MM.1S (cell line): ENCODE measurements around the gene SYNPO2.

Experiments
- DNase-seq: peaks from one replicate; pipeline ENCODE4 v3.0.0-alpha.2; 2015
- H2AFZ ChIP-seq: fragments of 300-600 bp; sonication (generic); 2 replicates; pipeline ENCODE4 v1.6.0; 2016; ENCODE audit warnings: antibody characterized with exemption, low read length
- H3F3A ChIP-seq: fragments of 300-600 bp; sonication (generic); 2 replicates; pipeline ENCODE4 v1.6.1; 2016; ENCODE audit warnings: mild to moderate bottlenecking, antibody characterized with exemption, low read length, moderate library complexity, mixed read lengths; ENCODE audit not compliant: insufficient read depth
- H3K27ac ChIP-seq: fragments of 300-600 bp; sonication (generic); 2 replicates; pipeline ENCODE4 v1.5.1; 2016; ENCODE audit warnings: mild to moderate bottlenecking, low read length
- H3K27me3 ChIP-seq: fragments of 300-600 bp; sonication (generic); replicated peaks from 2 replicates; pipeline ENCODE4 v1.6.0; 2016; ENCODE audit warnings: low read length; ENCODE audit not compliant: insufficient read depth
- H3K36me3 ChIP-seq: fragments of 300-600 bp; sonication (generic); replicated peaks from 2 replicates; pipeline ENCODE4 v1.6.1; 2016; ENCODE audit warnings: mild to moderate bottlenecking, low read length, mixed read lengths; ENCODE audit not compliant: insufficient read depth
- H3K4me1 ChIP-seq: fragments of 300-600 bp; sonication (generic); 2 replicates; pipeline ENCODE4 v1.6.1; 2016; ENCODE audit warnings: low read length, mixed read lengths
- H3K4me2 ChIP-seq: fragments of 300-600 bp; sonication (generic); 2 replicates; pipeline ENCODE4 v1.6.0; 2016; ENCODE audit warnings: low read depth, low read length
- H3K4me3 ChIP-seq: fragments of 300-600 bp; sonication (generic); 2 replicates; pipeline ENCODE4 v1.5.1; 2016; ENCODE audit warnings: low read length, mixed read lengths
- H3K79me2 ChIP-seq: fragments of 300-600 bp; sonication (generic); 2 replicates; pipeline ENCODE4 v1.6.1; 2016; ENCODE audit warnings: mixed run types, low read length, mixed read lengths
- H3K9ac ChIP-seq: fragments of 300-600 bp; sonication (generic); 2 replicates; pipeline ENCODE4 v1.6.1; 2016; ENCODE audit warnings: low read length, mixed read lengths
- H3K9me2 ChIP-seq: fragments of 300-600 bp; sonication (generic); replicated peaks from 2 replicates; pipeline ENCODE4 v1.6.1; 2016; ENCODE audit warnings: mild to moderate bottlenecking, low read length, mixed read lengths; ENCODE audit not compliant: insufficient read depth
- H3K9me3 ChIP-seq: fragments of 300-600 bp; sonication (generic); replicated peaks from 2 replicates; pipeline ENCODE4 v1.6.1; 2016; ENCODE audit warnings: mild to moderate bottlenecking, low read length, mixed read lengths; ENCODE audit not compliant: insufficient read depth
- H4K20me1 ChIP-seq: fragments of 300-600 bp; sonication (generic); 2 replicates; pipeline ENCODE4 v1.6.1; 2016; ENCODE audit warnings: mild to moderate bottlenecking, low read length, moderate library complexity, mixed read lengths; ENCODE audit not compliant: insufficient read depth
- EZH2 ChIP-seq: fragments of 300-600 bp; sonication (generic); optimal IDR thresholded peaks from 2 replicates; pipeline ENCODE3; 2017; ENCODE audit warnings: low read depth, mild to moderate bottlenecking, antibody characterized with exemption, low read length, mixed read lengths
- EZH2phosphoT487 ChIP-seq: fragments of 300-600 bp; sonication (generic); IDR thresholded peaks from 2 replicates; pipeline ENCODE4 v1.6.1; 2018; ENCODE audit warnings: antibody characterized with exemption, low read length
- TF ChIP-seq, protein P1 (sequence below): fragments of 300-600 bp; sonication (generic); IDR thresholded peaks from 2 replicates; pipeline ENCODE4 v1.5.1; 2016; ENCODE audit warnings: antibody characterized with exemption, low read length, mixed read lengths

Gene SYNPO2

DNA sequence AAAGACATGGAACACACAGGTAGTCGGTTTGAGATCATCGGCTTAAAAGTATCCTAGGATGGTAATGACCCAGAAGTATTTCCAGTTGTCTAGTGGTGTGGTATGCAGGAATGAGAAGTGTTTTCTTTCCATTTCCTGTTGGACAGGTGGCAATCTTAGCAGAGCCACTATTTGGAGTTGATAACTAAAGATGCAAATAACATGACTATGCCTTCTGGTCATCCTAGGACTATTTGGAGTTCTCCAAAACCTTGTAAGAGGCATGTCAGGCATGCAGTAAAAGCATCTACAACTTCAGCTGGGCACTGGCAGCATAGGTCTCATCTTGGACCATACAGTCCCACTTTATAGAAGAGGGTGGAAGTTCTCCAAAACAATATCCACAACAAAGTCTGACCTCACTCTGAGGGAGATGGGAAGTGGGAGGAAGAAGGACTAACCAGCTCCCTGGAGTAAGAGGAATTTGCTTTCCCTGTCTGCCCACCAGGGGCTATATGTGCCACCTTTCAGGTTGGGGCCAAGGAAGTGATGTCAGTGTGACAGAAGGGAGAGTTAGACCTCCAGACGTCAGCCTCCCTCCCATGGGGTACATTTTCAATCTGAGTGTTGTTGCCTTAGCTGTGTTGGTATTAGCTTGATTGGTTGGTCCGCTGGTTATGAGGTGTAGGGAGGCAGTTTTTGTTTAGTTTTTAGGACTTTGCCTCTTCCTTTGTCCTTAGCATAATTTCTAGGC is 145.8 kb downstream of the SYNPO2 start:
- H3K9ac ChIP-seq, result no peak overlapping the region
- no peaks in the 10 kb centered on the region for H4K20me1 ChIP-seq
- no peaks in the 10 kb centered on the region for H3K36me3 ChIP-seq
- TF ChIP-seq, protein P1, sequence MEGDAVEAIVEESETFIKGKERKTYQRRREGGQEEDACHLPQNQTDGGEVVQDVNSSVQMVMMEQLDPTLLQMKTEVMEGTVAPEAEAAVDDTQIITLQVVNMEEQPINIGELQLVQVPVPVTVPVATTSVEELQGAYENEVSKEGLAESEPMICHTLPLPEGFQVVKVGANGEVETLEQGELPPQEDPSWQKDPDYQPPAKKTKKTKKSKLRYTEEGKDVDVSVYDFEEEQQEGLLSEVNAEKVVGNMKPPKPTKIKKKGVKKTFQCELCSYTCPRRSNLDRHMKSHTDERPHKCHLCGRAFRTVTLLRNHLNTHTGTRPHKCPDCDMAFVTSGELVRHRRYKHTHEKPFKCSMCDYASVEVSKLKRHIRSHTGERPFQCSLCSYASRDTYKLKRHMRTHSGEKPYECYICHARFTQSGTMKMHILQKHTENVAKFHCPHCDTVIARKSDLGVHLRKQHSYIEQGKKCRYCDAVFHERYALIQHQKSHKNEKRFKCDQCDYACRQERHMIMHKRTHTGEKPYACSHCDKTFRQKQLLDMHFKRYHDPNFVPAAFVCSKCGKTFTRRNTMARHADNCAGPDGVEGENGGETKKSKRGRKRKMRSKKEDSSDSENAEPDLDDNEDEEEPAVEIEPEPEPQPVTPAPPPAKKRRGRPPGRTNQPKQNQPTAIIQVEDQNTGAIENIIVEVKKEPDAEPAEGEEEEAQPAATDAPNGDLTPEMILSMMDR, result no peak
- TF ChIP-seq EZH2 (no peak), EZH2phosphoT487 (no peak)
- H3K4me3 ChIP-seq, result no peak overlapping the region
- no peak overlapping the region for H3K27ac ChIP-seq
- no peaks in the 10 kb centered on the region for H3K27me3 ChIP-seq
- no peak overlapping the region for H2AFZ ChIP-seq
- H3K4me2 ChIP-seq, result no peak overlapping the region
- DNase-seq, result no peak
- H3K9me3 ChIP-seq, result no peaks in the 10 kb centered on the region
- H3F3A ChIP-seq, result no peaks in the 10 kb centered on the region
- peaks cover 18% of the 10 kb centered on the region for H3K4me1 ChIP-seq
- no peaks in the 10 kb centered on the region for H3K9me2 ChIP-seq
- no peaks in the 10 kb centered on the region for H3K79me2 ChIP-seq

DNA sequence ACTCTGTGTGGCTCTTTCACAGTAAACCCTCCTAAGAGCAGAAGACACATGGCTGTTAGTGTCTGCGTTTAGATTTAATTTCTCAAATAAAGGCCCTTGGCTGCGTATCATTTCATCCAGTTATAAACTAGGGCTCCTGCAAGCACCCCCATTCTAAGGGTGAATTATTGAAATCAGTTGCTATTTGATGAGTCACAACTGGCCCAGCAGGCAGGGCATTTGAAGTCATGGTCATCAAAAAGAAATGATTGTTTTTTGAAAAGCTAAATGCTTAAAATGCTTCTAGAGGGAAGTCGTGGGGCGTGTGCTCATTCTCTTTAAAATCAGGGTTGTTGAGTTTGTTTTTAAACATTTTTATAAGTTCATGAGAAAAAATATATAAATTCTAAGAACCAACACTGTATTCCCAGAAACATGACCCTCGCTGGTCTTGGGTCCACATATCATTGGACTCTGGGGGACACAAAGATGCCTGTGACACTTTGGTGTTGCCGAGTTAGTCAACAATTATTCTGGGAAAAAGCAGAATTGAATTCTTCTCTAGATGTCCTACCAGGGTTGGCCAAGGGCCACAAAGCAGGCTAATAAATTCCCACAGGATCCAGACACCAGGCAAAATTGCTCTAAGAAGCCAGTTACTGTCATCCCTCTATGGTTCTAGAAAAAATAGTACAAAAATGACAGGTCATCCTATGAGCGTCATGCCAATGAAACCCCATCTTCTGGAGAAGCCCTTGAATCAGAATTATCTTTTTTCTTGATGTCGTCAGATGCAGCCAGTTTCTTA is 147.5 kb downstream of the SYNPO2 start:
- H3K4me1 ChIP-seq, result peaks cover 18% of the 10 kb centered on the region
- H3K4me2 ChIP-seq, result no peak overlapping the region
- H3K9me2 ChIP-seq, result no peaks in the 10 kb centered on the region
- no peaks in the 10 kb centered on the region for H3K36me3 ChIP-seq
- H4K20me1 ChIP-seq, result no peaks in the 10 kb centered on the region
- no peak overlapping the region for H3K9ac ChIP-seq
- no peak for DNase-seq
- H3K9me3 ChIP-seq, result no peaks in the 10 kb centered on the region
- no peak overlapping the region for H3K27ac ChIP-seq
- no peaks in the 10 kb centered on the region for H3K27me3 ChIP-seq
- no peaks in the 10 kb centered on the region for H3F3A ChIP-seq
- no peak overlapping the region for H2AFZ ChIP-seq
- TF ChIP-seq EZH2phosphoT487, result no peak
- TF ChIP-seq, protein P1, result no peak
- no peak for TF ChIP-seq EZH2
- no peak overlapping the region for H3K4me3 ChIP-seq
- no peaks in the 10 kb centered on the region for H3K79me2 ChIP-seq

DNA sequence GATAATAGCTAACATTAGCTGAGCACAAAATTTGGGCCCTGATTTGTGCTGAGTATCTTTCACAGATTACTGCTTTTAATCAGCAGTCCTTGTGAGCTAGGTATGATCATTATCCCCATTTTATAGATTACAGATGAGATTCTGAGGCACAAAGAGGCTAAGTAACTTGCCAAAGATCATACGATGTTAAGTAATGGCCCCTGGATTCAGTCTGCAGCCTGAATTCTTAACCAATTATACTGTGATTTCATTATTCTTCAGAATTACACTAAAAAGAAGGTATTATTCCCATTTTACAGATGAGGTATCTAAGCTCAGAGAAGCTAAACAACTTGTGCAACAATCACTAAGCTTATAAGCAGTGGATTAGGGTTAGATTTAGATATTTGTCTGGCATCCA is 149.1 kb downstream of the SYNPO2 start:
- Histone ChIP-seq H3K4me2 (no peak overlapping the region), H3K36me3 (no peaks in the 10 kb centered on the region), H3F3A (no peaks in the 10 kb centered on the region), H3K4me3 (no peak overlapping the region), H3K27me3 (no peaks in the 10 kb centered on the region), H3K9me3 (no peaks in the 10 kb centered on the region), H4K20me1 (no peaks in the 10 kb centered on the region), H3K4me1 (peaks cover 18% of the 10 kb centered on the region), H3K27ac (no peak overlapping the region), H3K9me2 (no peaks in the 10 kb centered on the region), H3K9ac (no peak overlapping the region), H3K79me2 (no peaks in the 10 kb centered on the region), H2AFZ (no peak overlapping the region)
- DNase-seq, result no peak
- TF ChIP-seq EZH2phosphoT487 (no peak), EZH2 (no peak)
- TF ChIP-seq, protein P1, result no peak
